Measurements from ENCODE around the gene WRAP53. TPM values are rescaled to one million over a fixed set of nuclear protein-coding genes. Genes with fewer than 3 reads are reported as not detected.

The WRAP53 gene
- total and polyA plus RNA-seq, 10 of the 15 experiments (the other 5 are each of a cell fraction or from before 2014, with no cell fraction given), result 1.9 to 42.0 (median 21.9) TPM

GRCh38 chr17:7687072-7687907 lies 987 bp upstream of the WRAP53 start, which contains the start of gene TP53 (continued):
- TF ChIP-seq LARP7 (IDR thresholded peaks at IDR 0.05) (no peak; the same call in 1 of the 2 replicates), KLF5 (IDR thresholded peaks at IDR 0.05; ENCODE audit: partially characterized antibody) (no peak), ZSCAN29 (IDR thresholded peaks at IDR 0.05) (no peak), NR2C2 (IDR thresholded peaks at IDR 0.05; ENCODE audit: borderline replicate concordance, control insufficient read depth, insufficient read length, low read depth) (no peak), SKIL (IDR thresholded peaks at IDR 0.05; ENCODE audit: low read depth, poor library complexity, severe bottlenecking) (no peak), SIX5 (IDR thresholded peaks at IDR 0.05; ENCODE audit: low read depth, low read length, severe bottlenecking) (peak; percentile 85), POU2F2 (IDR thresholded peaks at IDR 0.05; ENCODE audit: borderline replicate concordance, low read depth, low read length) (peak; percentile 96), HDAC6 (IDR thresholded peaks at IDR 0.05; ENCODE audit: unreplicated experiment) (peak; percentile 72), BMI1 (IDR thresholded peaks at IDR 0.05; ENCODE audit: borderline replicate concordance) (no peak), SMC3 (IDR thresholded peaks at IDR 0.05; ENCODE audit: borderline replicate concordance, low read length) (no peak), SMAD5 (IDR thresholded peaks at IDR 0.05; ENCODE audit: low read depth) (peak; percentile 82; the same call in 1 of the 2 replicates), RUNX3 (IDR thresholded peaks at IDR 0.05; ENCODE audit: low read length) (peak; percentile 37; the same call in 1 of the 2 replicates), STAT3 (IDR thresholded peaks at IDR 0.05; ENCODE audit: low read depth, low read length) (no peak), ESRRA (IDR thresholded peaks at IDR 0.05; ENCODE audit: low read length) (no peak), ATF3 (IDR thresholded peaks at IDR 0.05; ENCODE audit: borderline replicate concordance, extremely low read depth, low read depth, low read length) (no peak), NFYB (IDR thresholded peaks at IDR 0.05; ENCODE audit: insufficient read depth, low read depth, low read length) (no peak), HCFC1 (IDR thresholded peaks at IDR 0.05; ENCODE audit: low read length) (peak; percentile 88), HSF1 (IDR thresholded peaks at IDR 0.05; ENCODE audit: low read depth, low read length) (no peak), PML (IDR thresholded peaks at IDR 0.05; ENCODE audit: low read length) (peak; percentile 83), BCLAF1 (IDR thresholded peaks at IDR 0.05) (no peak)
